Suprapubic skin (tissue), 3 donors: Measurements from ENCODE around the gene GYS2.

ENCODE experiments used
- POLR2AphosphoS5 ChIP-seq, 3 donors: sonication (generic); formaldehyde crosslinking; IDR thresholded peaks; one replicate each; pipeline ENCODE4 v1.6.1; 2017; ENCODE audit warnings: antibody characterized with exemption in 3 of 3
- TF ChIP-seq, protein P1 (sequence below), 2 donors: fragments of 200-600 bp in 1 of 2; fragments of 450-650 bp in 1 of 2; sonication (generic) in 1 of 2; IDR thresholded peaks; one replicate each; pipeline ENCODE4 v1.5.1; 2016 to 2019; ENCODE audit warnings: antibody characterized with exemption in 2 of 2, mild to moderate bottlenecking in 1 of 2, moderate library complexity in 1 of 2

DNA sequence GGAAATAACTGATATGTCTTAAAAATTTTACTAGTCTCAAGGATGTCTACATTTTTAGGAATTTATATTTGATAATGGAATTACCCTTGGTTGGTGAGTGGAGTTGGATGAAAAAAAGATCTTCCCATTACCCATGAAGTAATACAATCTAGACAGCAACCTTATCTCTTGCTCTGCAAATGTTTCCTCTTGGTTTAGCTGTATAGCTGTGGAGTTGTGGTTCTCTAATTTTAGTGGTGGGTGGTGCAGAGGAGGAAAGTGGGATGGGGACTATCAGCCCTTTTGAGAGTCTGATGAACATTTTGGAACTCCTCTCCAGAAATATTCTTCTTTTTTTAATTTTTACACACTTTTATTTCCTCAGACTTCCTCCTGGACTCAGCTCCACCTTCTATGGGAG, 61.5 kb downstream of the GYS2 start:
- TF ChIP-seq, protein P1, sequence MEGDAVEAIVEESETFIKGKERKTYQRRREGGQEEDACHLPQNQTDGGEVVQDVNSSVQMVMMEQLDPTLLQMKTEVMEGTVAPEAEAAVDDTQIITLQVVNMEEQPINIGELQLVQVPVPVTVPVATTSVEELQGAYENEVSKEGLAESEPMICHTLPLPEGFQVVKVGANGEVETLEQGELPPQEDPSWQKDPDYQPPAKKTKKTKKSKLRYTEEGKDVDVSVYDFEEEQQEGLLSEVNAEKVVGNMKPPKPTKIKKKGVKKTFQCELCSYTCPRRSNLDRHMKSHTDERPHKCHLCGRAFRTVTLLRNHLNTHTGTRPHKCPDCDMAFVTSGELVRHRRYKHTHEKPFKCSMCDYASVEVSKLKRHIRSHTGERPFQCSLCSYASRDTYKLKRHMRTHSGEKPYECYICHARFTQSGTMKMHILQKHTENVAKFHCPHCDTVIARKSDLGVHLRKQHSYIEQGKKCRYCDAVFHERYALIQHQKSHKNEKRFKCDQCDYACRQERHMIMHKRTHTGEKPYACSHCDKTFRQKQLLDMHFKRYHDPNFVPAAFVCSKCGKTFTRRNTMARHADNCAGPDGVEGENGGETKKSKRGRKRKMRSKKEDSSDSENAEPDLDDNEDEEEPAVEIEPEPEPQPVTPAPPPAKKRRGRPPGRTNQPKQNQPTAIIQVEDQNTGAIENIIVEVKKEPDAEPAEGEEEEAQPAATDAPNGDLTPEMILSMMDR (IDR thresholded peaks at IDR 0.05) = no peak
- TF ChIP-seq POLR2AphosphoS5 (IDR thresholded peaks at IDR 0.05) = no peak
